ENCODE data around the gene GPATCH4.
"Not testable (repeated sequence)": the region's sequence is repeated elsewhere in the genome, so short reads cannot be mapped to it uniquely, and the experiment has no call there.

Gene GPATCH4

DNA sequence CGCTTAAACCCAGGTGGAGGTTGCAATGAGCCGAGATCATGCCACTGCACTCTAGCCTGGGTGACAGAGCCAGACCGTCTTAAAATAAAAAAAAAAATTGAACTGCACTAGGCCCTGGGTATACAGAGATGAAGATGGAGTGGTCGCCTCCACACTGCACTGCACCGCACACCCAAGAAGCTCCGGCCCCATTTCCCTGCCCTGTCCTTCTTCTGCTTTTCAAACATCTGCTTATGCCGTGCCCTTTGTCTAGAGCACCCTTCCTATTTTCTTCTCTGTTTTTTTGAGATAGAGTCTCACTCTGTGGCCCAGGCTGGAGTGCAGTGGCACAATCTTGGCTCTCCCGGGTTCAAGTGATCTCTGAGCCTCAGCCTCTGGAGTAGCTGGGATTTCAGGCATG is 46.3 kb downstream of the GPATCH4 start:
- Histone ChIP-seq H3K9ac (ENCODE audit: low read length) (no peak overlapping the region), H3K36me3 (ENCODE audit: control insufficient read depth, insufficient read depth, low read length) (no peaks in the 10 kb centered on the region), H3K27me3 (ENCODE audit: control insufficient read depth, insufficient read depth, low read length) (no peaks in the 10 kb centered on the region), H3K27ac (ENCODE audit: low read depth, low read length) (no peak overlapping the region), H3K4me3 (ENCODE audit: low read length) (no peak overlapping the region), H3K4me1 (ENCODE audit: control insufficient read depth, insufficient read depth, low read length) (no peaks in the 10 kb centered on the region)

DNA sequence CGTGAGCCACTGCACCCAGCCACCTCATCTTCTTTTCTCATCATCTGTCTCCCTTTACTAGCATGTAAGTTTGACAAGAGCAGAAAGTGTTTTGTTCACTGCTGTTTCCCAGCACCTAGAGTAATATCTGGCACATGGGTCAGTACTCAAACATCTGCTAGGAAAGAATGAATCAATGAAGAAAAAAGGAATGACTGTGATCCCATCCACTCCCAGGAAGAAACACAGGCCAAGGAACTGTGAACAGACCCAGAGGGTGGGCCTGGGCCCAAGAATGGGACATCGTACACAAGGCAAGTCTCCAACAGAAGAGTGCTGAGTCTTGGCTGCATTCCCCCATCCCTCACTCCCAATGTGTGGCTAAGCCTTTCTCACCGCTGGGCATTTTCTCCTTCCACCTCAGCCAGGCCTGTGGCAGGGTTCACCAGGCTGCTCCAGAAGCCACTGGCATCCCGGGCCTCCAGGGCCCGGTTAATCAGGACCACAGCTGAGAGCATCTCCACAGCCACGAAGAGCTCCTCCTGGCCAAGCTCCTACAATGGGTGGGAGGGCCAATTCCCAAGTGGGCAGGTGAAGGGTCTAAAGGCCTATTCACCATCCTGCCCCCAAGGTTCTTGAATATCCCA is 47.3 kb downstream of the GPATCH4 start:
- no peaks in the 10 kb centered on the region for H3K27me3 ChIP-seq (ENCODE audit: control insufficient read depth, insufficient read depth, low read length)
- H3K36me3 ChIP-seq (ENCODE audit: control insufficient read depth, insufficient read depth, low read length), result no peaks in the 10 kb centered on the region
- no peak overlapping the region for H3K4me3 ChIP-seq (ENCODE audit: low read length)
- no peaks in the 10 kb centered on the region for H3K4me1 ChIP-seq (ENCODE audit: control insufficient read depth, insufficient read depth, low read length)
- no peak overlapping the region for H3K27ac ChIP-seq (ENCODE audit: low read depth, low read length)
- no peak overlapping the region for H3K9ac ChIP-seq (ENCODE audit: low read length)

GRCh38 chr1:156552937-156553336 is 48.3 kb downstream of the GPATCH4 start:
- H3K27me3 ChIP-seq (ENCODE audit: control insufficient read depth, insufficient read depth, low read length); H3K9ac ChIP-seq (ENCODE audit: low read length); H3K4me3 ChIP-seq (ENCODE audit: low read length); H3K36me3 ChIP-seq (ENCODE audit: control insufficient read depth, insufficient read depth, low read length); H3K4me1 ChIP-seq (ENCODE audit: control insufficient read depth, insufficient read depth, low read length); H3K27ac ChIP-seq (ENCODE audit: low read depth, low read length): not testable (repeated sequence)

- Histone ChIP-seq H3K4me1 (ENCODE audit: control insufficient read depth, insufficient read depth, low read length) (no peaks in the 10 kb centered on the region), H3K9ac (ENCODE audit: low read length) (no peak overlapping the region), H3K4me3 (ENCODE audit: low read length) (no peak overlapping the region), H3K27me3 (ENCODE audit: control insufficient read depth, insufficient read depth, low read length) (no peaks in the 10 kb centered on the region), H3K36me3 (ENCODE audit: control insufficient read depth, insufficient read depth, low read length) (no peaks in the 10 kb centered on the region), H3K27ac (ENCODE audit: low read depth, low read length) (no peak overlapping the region)
These were observed 48.8 kb downstream of the GPATCH4 start for GRCh38 chr1:156552518-156552917.

GRCh38 chr1:156551869-156552268 is 49.4 kb downstream of the GPATCH4 start:
- H3K9ac ChIP-seq (ENCODE audit: low read length), result no peak overlapping the region
- no peaks in the 10 kb centered on the region for H3K36me3 ChIP-seq (ENCODE audit: control insufficient read depth, insufficient read depth, low read length)
- H3K27me3 ChIP-seq (ENCODE audit: control insufficient read depth, insufficient read depth, low read length), result no peaks in the 10 kb centered on the region
- H3K4me3 ChIP-seq (ENCODE audit: low read length), result no peak overlapping the region
- no peak overlapping the region for H3K27ac ChIP-seq (ENCODE audit: low read depth, low read length)
- no peaks in the 10 kb centered on the region for H3K4me1 ChIP-seq (ENCODE audit: control insufficient read depth, insufficient read depth, low read length)

DNA sequence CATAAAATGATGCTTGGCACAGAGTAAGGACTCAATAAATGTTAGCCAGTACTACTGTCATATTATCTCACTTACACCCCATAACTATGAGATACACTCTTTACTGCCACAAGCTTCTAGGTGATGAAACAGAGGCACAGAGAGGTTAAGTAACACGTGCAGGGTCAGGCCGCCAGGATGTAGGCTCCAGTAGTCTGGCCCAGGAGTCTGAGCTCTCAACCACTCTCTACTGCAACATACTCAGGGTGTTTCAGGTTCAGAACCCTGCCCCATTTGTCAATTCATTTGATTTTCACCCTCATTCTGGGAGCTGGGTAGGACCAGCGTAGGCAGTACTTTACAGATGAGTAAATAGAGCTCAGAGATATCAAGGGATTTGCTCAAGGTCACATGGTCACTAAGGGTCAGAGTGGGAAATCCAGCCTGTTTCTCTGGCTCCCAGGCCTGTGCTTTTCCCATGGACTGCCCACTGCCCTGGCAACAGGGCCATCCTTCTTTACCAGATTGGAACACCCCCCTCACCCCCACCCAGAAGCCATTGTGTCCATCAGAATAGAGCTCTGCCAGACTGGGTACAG is 50.1 kb downstream of the GPATCH4 start:
- no peak overlapping the region for H3K27ac ChIP-seq (ENCODE audit: low read depth, low read length)
- H3K4me3 ChIP-seq (ENCODE audit: low read length), result no peak overlapping the region
- H3K27me3 ChIP-seq (ENCODE audit: control insufficient read depth, insufficient read depth, low read length), result no peaks in the 10 kb centered on the region
- no peaks in the 10 kb centered on the region for H3K36me3 ChIP-seq (ENCODE audit: control insufficient read depth, insufficient read depth, low read length)
- no peaks in the 10 kb centered on the region for H3K4me1 ChIP-seq (ENCODE audit: control insufficient read depth, insufficient read depth, low read length)
- no peak overlapping the region for H3K9ac ChIP-seq (ENCODE audit: low read length)

- no peaks in the 10 kb centered on the region for H3K27me3 ChIP-seq (ENCODE audit: control insufficient read depth, insufficient read depth, low read length)
- H3K27ac ChIP-seq (ENCODE audit: low read depth, low read length), result no peak overlapping the region
- no peaks in the 10 kb centered on the region for H3K4me1 ChIP-seq (ENCODE audit: control insufficient read depth, insufficient read depth, low read length)
- H3K9ac ChIP-seq (ENCODE audit: low read length), result no peak overlapping the region
- H3K36me3 ChIP-seq (ENCODE audit: control insufficient read depth, insufficient read depth, low read length), result no peaks in the 10 kb centered on the region
- no peak overlapping the region for H3K4me3 ChIP-seq (ENCODE audit: low read length)
These were observed 50.9 kb downstream of the GPATCH4 start for GRCh38 chr1:156550346-156550745.

GRCh38 chr1:156549831-156550230 is 51.4 kb downstream of the GPATCH4 start:
- Histone ChIP-seq H3K36me3 (ENCODE audit: control insufficient read depth, insufficient read depth, low read length) (no peaks in the 10 kb centered on the region), H3K27me3 (ENCODE audit: control insufficient read depth, insufficient read depth, low read length) (no peaks in the 10 kb centered on the region), H3K4me3 (ENCODE audit: low read length) (no peak overlapping the region), H3K27ac (ENCODE audit: low read depth, low read length) (no peak overlapping the region), H3K4me1 (ENCODE audit: control insufficient read depth, insufficient read depth, low read length) (no peaks in the 10 kb centered on the region), H3K9ac (ENCODE audit: low read length) (no peak overlapping the region)

DNA sequence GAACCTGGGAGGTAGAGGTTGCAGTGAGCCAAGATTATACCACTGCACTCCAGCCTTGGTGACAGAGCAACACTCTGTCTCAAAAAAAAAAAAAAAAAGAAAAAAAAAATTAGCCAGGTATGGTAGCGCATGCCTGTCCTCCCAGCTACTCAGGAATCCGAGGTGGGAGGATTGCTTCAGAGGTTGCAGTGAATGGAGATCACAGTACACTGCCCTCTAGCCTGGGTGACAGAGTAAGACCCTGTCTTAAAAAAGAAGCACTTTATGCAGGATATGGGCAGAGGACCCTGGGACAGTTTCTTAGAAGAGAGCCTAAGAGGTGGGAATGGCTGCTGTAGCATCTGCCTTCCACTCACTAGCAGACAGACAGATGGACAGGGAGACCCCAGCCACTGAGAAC is 51.9 kb downstream of the GPATCH4 start:
- Histone ChIP-seq H3K4me3 (ENCODE audit: low read length) (no peak overlapping the region), H3K27me3 (ENCODE audit: control insufficient read depth, insufficient read depth, low read length) (no peaks in the 10 kb centered on the region), H3K36me3 (ENCODE audit: control insufficient read depth, insufficient read depth, low read length) (no peaks in the 10 kb centered on the region), H3K4me1 (ENCODE audit: control insufficient read depth, insufficient read depth, low read length) (no peaks in the 10 kb centered on the region), H3K27ac (ENCODE audit: low read depth, low read length) (no peak overlapping the region), H3K9ac (ENCODE audit: low read length) (no peak overlapping the region)

DNA sequence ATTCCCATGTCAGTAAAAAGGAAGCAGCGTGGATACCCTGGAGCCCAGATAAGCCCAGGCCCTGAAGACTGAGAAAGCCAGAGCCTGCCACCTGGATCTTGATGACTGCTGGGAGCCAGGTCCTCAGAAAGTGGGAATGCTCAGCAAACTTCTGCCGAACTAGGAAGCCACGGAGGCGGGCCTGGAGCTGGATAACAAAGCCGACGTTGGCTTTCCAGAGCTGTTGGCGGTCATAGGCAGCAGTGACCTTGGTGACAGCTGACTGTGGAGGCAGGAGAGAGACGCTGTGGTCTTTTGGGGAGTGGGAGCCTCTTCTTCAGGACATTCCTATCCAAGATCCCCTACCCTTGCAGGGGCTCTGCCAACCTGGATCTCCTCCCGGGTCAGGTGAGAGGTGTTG is 53.3 kb downstream of the GPATCH4 start:
- no peaks in the 10 kb centered on the region for H3K27me3 ChIP-seq (ENCODE audit: control insufficient read depth, insufficient read depth, low read length)
- no peak overlapping the region for H3K4me3 ChIP-seq (ENCODE audit: low read length)
- no peak overlapping the region for H3K27ac ChIP-seq (ENCODE audit: low read depth, low read length)
- no peaks in the 10 kb centered on the region for H3K4me1 ChIP-seq (ENCODE audit: control insufficient read depth, insufficient read depth, low read length)
- H3K9ac ChIP-seq (ENCODE audit: low read length), result no peak overlapping the region
- no peaks in the 10 kb centered on the region for H3K36me3 ChIP-seq (ENCODE audit: control insufficient read depth, insufficient read depth, low read length)

GRCh38 chr1:156547434-156547833 is 53.8 kb downstream of the GPATCH4 start:
- no peak overlapping the region for H3K9ac ChIP-seq (ENCODE audit: low read length)
- H3K27ac ChIP-seq (ENCODE audit: low read depth, low read length), result no peak overlapping the region
- H3K36me3 ChIP-seq (ENCODE audit: control insufficient read depth, insufficient read depth, low read length), result no peaks in the 10 kb centered on the region
- no peaks in the 10 kb centered on the region for H3K27me3 ChIP-seq (ENCODE audit: control insufficient read depth, insufficient read depth, low read length)
- H3K4me3 ChIP-seq (ENCODE audit: low read length), result no peak overlapping the region
- no peaks in the 10 kb centered on the region for H3K4me1 ChIP-seq (ENCODE audit: control insufficient read depth, insufficient read depth, low read length)

DNA sequence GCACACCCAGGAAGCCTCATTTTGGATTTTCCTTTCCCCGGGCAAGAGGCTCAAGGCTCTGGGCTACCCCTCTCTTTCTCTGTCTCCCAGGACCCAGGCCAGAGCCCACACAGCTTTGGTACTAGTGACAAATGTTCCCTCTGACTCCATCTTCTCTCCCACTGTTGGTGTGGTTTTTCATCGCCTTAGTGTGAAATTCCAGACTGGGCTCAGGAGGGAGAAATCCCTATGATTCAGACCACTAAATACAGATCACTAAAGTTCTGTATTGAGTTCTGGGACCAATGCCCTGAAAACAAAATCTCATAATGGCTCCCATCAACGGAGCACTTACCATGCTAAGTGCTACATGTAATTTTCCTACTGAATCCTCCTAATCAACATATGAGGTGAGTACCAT is 55.0 kb downstream of the GPATCH4 start:
- H3K27me3 ChIP-seq (ENCODE audit: control insufficient read depth, insufficient read depth, low read length), result no peaks in the 10 kb centered on the region
- no peak overlapping the region for H3K4me3 ChIP-seq (ENCODE audit: low read length)
- no peak overlapping the region for H3K9ac ChIP-seq (ENCODE audit: low read length)
- H3K27ac ChIP-seq (ENCODE audit: low read depth, low read length), result no peak overlapping the region
- no peaks in the 10 kb centered on the region for H3K36me3 ChIP-seq (ENCODE audit: control insufficient read depth, insufficient read depth, low read length)
- no peaks in the 10 kb centered on the region for H3K4me1 ChIP-seq (ENCODE audit: control insufficient read depth, insufficient read depth, low read length)

DNA sequence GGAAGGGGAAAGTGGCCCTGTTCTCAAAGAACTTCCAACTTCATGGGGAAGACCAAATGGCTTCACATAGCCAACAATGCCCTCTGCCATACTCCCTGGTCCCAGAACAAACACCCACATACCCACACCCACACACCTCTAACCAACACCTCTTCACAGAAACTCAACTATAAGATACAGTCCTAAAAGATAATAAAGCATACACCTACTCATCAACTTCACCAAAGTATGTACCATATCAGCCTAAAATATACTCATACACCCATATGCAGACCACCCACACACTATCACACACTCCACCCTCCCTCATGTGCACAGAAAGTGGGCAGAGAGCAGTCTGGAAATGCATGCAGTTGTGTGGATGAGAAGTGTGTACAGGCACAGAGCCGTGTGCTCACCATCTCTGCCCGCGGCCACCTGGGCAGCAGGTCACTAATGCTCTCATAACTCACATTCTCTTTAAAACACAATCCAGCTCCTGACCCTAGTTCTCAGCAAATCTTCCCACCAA is 56.6 kb downstream of the GPATCH4 start:
- no peak overlapping the region for H3K9ac ChIP-seq (ENCODE audit: low read length)

More for the DNA sequence above, 56.6 kb downstream of the GPATCH4 start:
- Histone ChIP-seq H3K27ac (ENCODE audit: low read depth, low read length) (no peak overlapping the region), H3K27me3 (ENCODE audit: control insufficient read depth, insufficient read depth, low read length) (no peaks in the 10 kb centered on the region), H3K4me3 (ENCODE audit: low read length) (no peak overlapping the region), H3K36me3 (ENCODE audit: control insufficient read depth, insufficient read depth, low read length) (no peaks in the 10 kb centered on the region), H3K4me1 (ENCODE audit: control insufficient read depth, insufficient read depth, low read length) (no peaks in the 10 kb centered on the region)

Measured in rectal smooth muscle tissue (tissue), 1 donor.